Psoas muscle (tissue), 8 donors: ENCODE data around the gene MAML3. TPM values are rescaled to one million over a fixed set of nuclear protein-coding genes. Genes with fewer than 3 reads are reported as not detected.

Source experiments
- ATAC-seq, 4 donors: fragments of 200-7000 bp; cut with Tn5 transposase; one replicate each; pipeline ENCODE4 v1.9.1; 2020; ENCODE audit warnings: moderate library complexity in 3 of 4, mild to moderate bottlenecking in 2 of 4
- DNase-seq, 2 donors: peaks; one replicate each; pipeline ENCODE4 v3.0.0-alpha.2; 2020
- H3K27ac ChIP-seq: fragments of 200-600 bp; one replicate; pipeline ENCODE4 v1.8.0; 2022
- H3K27me3 ChIP-seq, 3 donors: fragments of 200-600 bp in 1 of 3; one replicate each; pipeline versions ENCODE4 v1.6.1 to v1.8.0; 2013 to 2022; ENCODE audit warnings: low read length in 2 of 3, mild to moderate bottlenecking in 2 of 3, moderate library complexity in 1 of 3; ENCODE audit not compliant: insufficient read depth in 3 of 3
- H3K36me3 ChIP-seq, 2 donors: fragments of 200-600 bp in 1 of 2; one replicate each; pipeline versions ENCODE4 v1.6.1 to v1.8.0; 2013 to 2022; ENCODE audit warnings: low read depth in 1 of 2, mild to moderate bottlenecking in 1 of 2, moderate library complexity in 1 of 2; ENCODE audit not compliant: insufficient read depth in 1 of 2
- H3K4me1 ChIP-seq: fragments of 200-600 bp; one replicate; pipeline ENCODE4 v1.8.0; 2022
- H3K4me3 ChIP-seq: fragments of 200-600 bp; one replicate; pipeline ENCODE4 v1.8.0; 2022; ENCODE audit warnings: mild to moderate bottlenecking
- H3K9me3 ChIP-seq: fragments of 200-600 bp; one replicate; pipeline ENCODE4 v1.8.0; 2022
- WGBS, 3 donors: extraction: QIAGEN DNeasy Blood & Tissue Kit; methylation state at CpG; one replicate each; pipeline versions ENCODE4 v1.1.6 to v1.1.7; 2013; 5-methylcytosine and 5-hydroxymethylcytosine counted together
- intact Hi-C, 2 donors: fragments of 100-400 bp; cut with DNase I; formaldehyde crosslinking; loops; one replicate each; pipeline versions ENCODE4 v1.11.0 to v1.14.2; 2022
- polyA plus RNA-seq, 3 donors: library from polyadenylated mRNA; stranded (reverse); fragments of 200-250 nt; gene quantifications; one replicate each; pipeline ENCODE4 v1.2.3, GENCODE V29; 2013
- total RNA-seq, 4 donors: library from RNA; stranded (reverse); fragmentation: NEBNext Ultra II Directional in 2 of 4; extraction: Animal tissue kit (Norgen Biotek cat#: 25700) in 2 of 4; gene quantifications; one replicate each; pipeline versions ENCODE4 v1.2.1 to v1.2.4, GENCODE V29; 2021 to 2023
- TF ChIP-seq, protein P1 (sequence below): fragments of 200-600 bp; IDR thresholded peaks from one replicate; pipeline ENCODE4 v1.8.0; 2022; ENCODE audit warnings: antibody characterized with exemption
- donor health status: healthy with polysubstance abuse.
- donor health status: DM: no; HTN: no; CAD: no; lungs with moderate emphysema.
- donor health status: Bipolar disorder and iron deficiency.
- donor health status: healthy.
- donor health status: DM: yes; HTN: yes; CAD: no.
- donor health status: DM: no; HTN: no; CAD: no.
- donor health status: DM: no; HTN: no; CAD: no.
- donor health status: DM: yes; HTN: yes; CAD: no.

The MAML3 gene
- total and polyA plus RNA-seq, 7 donors, result 0.43 to 2.7 (median 0.74) TPM

DNA sequence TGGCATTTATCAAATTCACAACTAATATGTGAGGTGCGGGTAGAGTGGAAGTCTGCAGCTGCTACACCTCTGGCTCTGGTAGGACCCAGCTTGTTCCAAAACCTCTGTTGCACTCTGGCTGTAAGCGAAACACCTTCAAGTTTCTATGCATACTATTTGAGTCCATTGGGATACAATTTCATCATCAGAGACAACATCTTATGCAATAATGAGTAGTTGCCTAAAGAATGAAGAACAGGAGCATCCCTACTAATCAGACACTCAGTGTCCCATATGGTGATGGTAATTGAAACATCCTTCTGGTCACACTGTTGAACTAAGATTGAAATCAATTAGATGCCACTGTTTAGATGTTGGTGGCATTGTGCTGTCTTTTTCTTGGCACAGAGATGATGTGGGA lies 309.9 kb downstream of the MAML3 start:
- H3K27me3 ChIP-seq, result no peaks in the 10 kb centered on the region
- H3K4me3 ChIP-seq, result no peak overlapping the region
- H3K9me3 ChIP-seq, result no peaks in the 10 kb centered on the region
- 96 to 99% (median 98%) methylated on average over 2 of the region's 2 CpGs for WGBS, 3 donors
- intact Hi-C loops, result no loop called here
- no peak overlapping the region for H3K27ac ChIP-seq
- no peaks in the 10 kb centered on the region for H3K36me3 ChIP-seq
- H3K4me1 ChIP-seq, result no peaks in the 10 kb centered on the region
- DNase-seq (no peak), ATAC-seq (no peak)
- TF ChIP-seq, protein P1, sequence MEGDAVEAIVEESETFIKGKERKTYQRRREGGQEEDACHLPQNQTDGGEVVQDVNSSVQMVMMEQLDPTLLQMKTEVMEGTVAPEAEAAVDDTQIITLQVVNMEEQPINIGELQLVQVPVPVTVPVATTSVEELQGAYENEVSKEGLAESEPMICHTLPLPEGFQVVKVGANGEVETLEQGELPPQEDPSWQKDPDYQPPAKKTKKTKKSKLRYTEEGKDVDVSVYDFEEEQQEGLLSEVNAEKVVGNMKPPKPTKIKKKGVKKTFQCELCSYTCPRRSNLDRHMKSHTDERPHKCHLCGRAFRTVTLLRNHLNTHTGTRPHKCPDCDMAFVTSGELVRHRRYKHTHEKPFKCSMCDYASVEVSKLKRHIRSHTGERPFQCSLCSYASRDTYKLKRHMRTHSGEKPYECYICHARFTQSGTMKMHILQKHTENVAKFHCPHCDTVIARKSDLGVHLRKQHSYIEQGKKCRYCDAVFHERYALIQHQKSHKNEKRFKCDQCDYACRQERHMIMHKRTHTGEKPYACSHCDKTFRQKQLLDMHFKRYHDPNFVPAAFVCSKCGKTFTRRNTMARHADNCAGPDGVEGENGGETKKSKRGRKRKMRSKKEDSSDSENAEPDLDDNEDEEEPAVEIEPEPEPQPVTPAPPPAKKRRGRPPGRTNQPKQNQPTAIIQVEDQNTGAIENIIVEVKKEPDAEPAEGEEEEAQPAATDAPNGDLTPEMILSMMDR, result no peak

DNA sequence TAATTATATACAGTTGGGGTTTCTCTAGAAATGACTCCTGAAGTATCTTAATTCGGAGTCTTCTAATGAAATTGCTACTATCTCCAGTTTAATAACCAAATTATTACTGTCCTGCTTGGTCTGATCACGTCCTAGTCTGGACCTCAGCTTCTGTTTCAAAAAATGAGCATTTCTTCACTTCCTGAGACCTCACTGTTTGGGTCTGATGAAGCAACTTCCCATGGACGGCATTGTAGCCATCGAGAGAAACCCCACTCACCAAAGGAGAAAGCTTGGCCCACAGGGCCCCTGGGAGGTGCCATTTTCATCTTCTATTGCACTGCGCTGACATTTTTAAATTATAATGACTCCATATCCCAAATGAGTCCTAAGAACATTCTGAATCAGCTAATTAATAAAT lies 310.3 kb downstream of the MAML3 start:
- intact Hi-C loops, result no loop called here
- H3K4me1 ChIP-seq, result no peaks in the 10 kb centered on the region
- no peaks in the 10 kb centered on the region for H3K9me3 ChIP-seq
- WGBS, 3 donors, result 92 to 93% (median 92%) methylated on average over 5 of the region's 5 CpGs
- ATAC-seq, result no peak
- H3K27me3 ChIP-seq, result no peaks in the 10 kb centered on the region
- H3K36me3 ChIP-seq, result no peaks in the 10 kb centered on the region
- H3K4me3 ChIP-seq, result no peak overlapping the region
- DNase-seq, result no peak
- TF ChIP-seq, protein P1, result no peak
- no peak overlapping the region for H3K27ac ChIP-seq

DNA sequence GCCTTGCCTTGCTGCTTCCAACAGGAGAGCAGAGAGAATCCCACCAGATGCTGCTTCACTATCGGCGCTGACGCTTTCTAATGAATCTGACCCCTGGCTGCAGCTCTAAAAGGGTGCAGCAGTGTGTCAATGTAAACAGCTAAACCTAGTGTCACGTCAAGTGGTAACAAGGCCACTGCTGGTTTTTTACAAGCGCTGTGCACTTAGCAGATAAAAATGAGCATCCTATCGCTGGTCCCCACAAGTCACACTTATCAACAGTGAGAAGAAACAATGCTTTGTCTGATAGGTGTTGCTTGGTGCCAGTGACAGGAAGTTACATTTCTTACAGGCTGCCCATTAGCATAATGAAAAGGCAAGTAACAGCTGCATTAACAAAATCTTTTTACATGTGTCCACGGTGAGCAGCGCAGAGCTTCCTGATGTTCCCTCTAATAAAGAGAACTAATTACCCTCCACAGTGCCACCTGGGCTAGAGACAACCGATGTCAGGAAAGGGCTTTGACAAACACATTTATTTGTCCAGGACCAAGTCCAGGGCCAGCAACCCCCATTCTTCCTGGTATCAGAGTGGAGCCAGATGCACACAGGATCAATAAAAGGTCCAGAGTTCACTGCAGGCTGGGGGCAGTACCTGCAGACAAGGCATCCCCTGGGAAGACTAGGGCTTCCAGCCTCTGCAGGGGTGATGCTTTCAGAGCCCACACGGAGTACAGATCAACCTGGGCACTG lies 312.4 kb downstream of the MAML3 start:
- 74 to 78% (median 76%) methylated on average over 10 of the region's 10 CpGs for WGBS, 3 donors
- TF ChIP-seq, protein P1, result no peak
- no peak for ATAC-seq

DNA sequence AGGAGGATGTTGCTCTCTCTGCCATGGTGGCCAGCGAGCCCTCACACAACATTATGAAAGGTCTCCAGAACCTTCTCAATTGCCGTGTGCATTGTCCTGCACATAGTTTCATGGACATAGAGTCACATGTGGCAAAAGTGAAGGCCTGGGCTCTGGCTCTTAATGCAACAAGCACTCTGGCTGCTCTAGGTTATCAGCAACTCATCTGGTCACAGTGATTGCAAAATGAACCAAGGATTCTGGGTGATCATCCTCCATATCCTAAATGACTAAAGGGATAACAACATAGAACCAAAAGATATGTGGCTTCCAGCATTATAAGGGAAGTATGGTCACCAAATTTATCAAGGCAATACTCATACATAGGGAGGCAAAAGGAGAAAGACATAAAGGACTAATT lies 313.2 kb downstream of the MAML3 start:
- Histone ChIP-seq H3K27ac (no peak overlapping the region), H3K36me3 (no peaks in the 10 kb centered on the region), H3K9me3 (no peaks in the 10 kb centered on the region), H3K27me3 (no peaks in the 10 kb centered on the region), H3K4me3 (no peak overlapping the region), H3K4me1 (no peaks in the 10 kb centered on the region)
- 93 to 98% (median 97%) methylated on average over 2 of the region's 2 CpGs for WGBS, 3 donors
- TF ChIP-seq, protein P1, result no peak
- intact Hi-C loops, result no loop called here
- DNase-seq, result no peak
- ATAC-seq, result no peak

More for the DNA sequence above, 312.4 kb downstream of the MAML3 start:
- H3K36me3 ChIP-seq, result no peaks in the 10 kb centered on the region
- H3K27ac ChIP-seq, result no peak overlapping the region
- no peaks in the 10 kb centered on the region for H3K9me3 ChIP-seq
- intact Hi-C loops, result no loop called here
- no peak for DNase-seq
- no peaks in the 10 kb centered on the region for H3K4me1 ChIP-seq
- no peak overlapping the region for H3K4me3 ChIP-seq
- no peaks in the 10 kb centered on the region for H3K27me3 ChIP-seq
